HepG2 (cell line): Measurements from ENCODE around the gene LBX2. TPM values are rescaled to one million over a fixed set of nuclear protein-coding genes. Genes with fewer than 3 reads are reported as not detected.

Experiments used
- ATAC-seq: fragments of 200-7000 bp; cut with Tn5 transposase; 3 replicates; pipeline ENCODE4 v1.9.1; 2020; ENCODE audit warnings: mild to moderate bottlenecking, moderate library complexity
- BruUV-seq: library from RNA; stranded (reverse); fragments of 400-500 nt; replicated peaks from 2 replicates; lab custom pipeline; 2021; lab: Mats Ljungman, UMichigan
- CTCF ChIA-PET: fragments of 300-600 bp; formaldehyde crosslinking; extraction: SDS; loops from one replicate; lab custom pipeline; 2021; ENCODE audit warnings: low total read pairs, inconsistent platforms, low intra/inter-chr PET ratio; lab: Yijun Ruan, JAX
- POLR2A ChIA-PET: fragments of 350-600 bp; sonication (Branson Sonifier 250); formaldehyde crosslinking; loops from one replicate; lab custom pipeline; 2020; ENCODE audit warnings: antibody characterized with exemption, inconsistent platforms; lab: Yijun Ruan, JAX
- DNase-seq: peaks from one replicate; pipeline ENCODE4 v3.0.0-alpha.2; 2015; ENCODE audit warnings: low spot score
- FAIRE-seq: peaks from 3 replicates; lab custom pipeline; 2011; peaks lifted over from hg19 to GRCh38; lab: Jason Lieb, UNC
- H2AFZ ChIP-seq: one replicate; pipeline ENCODE4 v1.6.1; 2011; ENCODE audit warnings: low read length, inconsistent platforms
- H3K27ac ChIP-seq: fragments of 300-600 bp; 3 replicates; pipeline ENCODE4 v1.8.0; 2011; ENCODE audit warnings: mixed run types, mild to moderate bottlenecking, mixed read lengths, low read length, inconsistent platforms; ENCODE audit not compliant: insufficient read depth; ENCODE audit errors: extremely low read length
- H3K27me3 ChIP-seq, 2 experiments: fragments of 200-600 bp in 1 of 2; 2 replicates in 1 of 2; 3 replicates in 1 of 2; pipeline versions ENCODE4 v1.6.0 to v1.8.0; 2011; ENCODE audit warnings: low read length in 2 of 2, mild to moderate bottlenecking in 2 of 2, moderate library complexity in 2 of 2, inconsistent platforms in 1 of 2; ENCODE audit not compliant: insufficient read depth in 2 of 2, control insufficient read depth in 1 of 2
- H3K36me3 ChIP-seq, 2 experiments: fragments of 200-600 bp in 1 of 2; replicated peaks in 1 of 2; 2 replicates in 1 of 2; 3 replicates in 1 of 2; pipeline versions ENCODE4 v1.5.1 to v1.8.0; 2011; ENCODE audit warnings: low read length in 2 of 2, inconsistent platforms in 1 of 2; ENCODE audit not compliant: insufficient read depth in 2 of 2, control insufficient read depth in 1 of 2
- H3K4me1 ChIP-seq: 2 replicates; pipeline ENCODE4 v1.5.1; 2012; ENCODE audit warnings: low read length, inconsistent platforms; ENCODE audit not compliant: insufficient read depth
- H3K4me2 ChIP-seq: 2 replicates; pipeline ENCODE4 v1.6.0; 2011; ENCODE audit warnings: low read depth, low read length, inconsistent platforms
- H3K4me3 ChIP-seq, 3 experiments: fragments of 200-600 bp in 1 of 3; sonication (generic), shearing (Covaris generic) in 1 of 3; replicated peaks in 1 of 3; 2 replicates each; pipeline ENCODE4 v1.5.1; 2011 to 2016; ENCODE audit warnings: low read length in 3 of 3, inconsistent platforms in 2 of 3, low read depth in 2 of 3, mild to moderate bottlenecking in 2 of 3, control low read depth in 1 of 3, mixed read lengths in 1 of 3; ENCODE audit not compliant: insufficient read depth in 1 of 3
- H3K79me2 ChIP-seq: one replicate; pipeline ENCODE4 v1.6.1; 2011; ENCODE audit warnings: low read length, inconsistent platforms; ENCODE audit not compliant: insufficient read depth
- H3K9ac ChIP-seq: 2 replicates; pipeline ENCODE4 v1.6.0; 2011; ENCODE audit warnings: mild to moderate bottlenecking, low read depth, low read length, inconsistent platforms; ENCODE audit not compliant: insufficient read depth
- H3K9me3 ChIP-seq: 2 replicates; pipeline ENCODE4 v1.5.1; 2012; ENCODE audit warnings: mild to moderate bottlenecking, low read length
- H4K20me1 ChIP-seq: 2 replicates; pipeline ENCODE4 v1.6.0; 2011; ENCODE audit warnings: inconsistent platforms, mild to moderate bottlenecking, low read length, moderate library complexity; ENCODE audit not compliant: insufficient read depth
- CBX1 ChIP-seq: IDR thresholded peaks from one replicate; pipeline ENCODE4 v1.6.1; 2016; ENCODE audit warnings: antibody characterized with exemption, low read depth
- EZH2 ChIP-seq: conservative IDR thresholded peaks from 2 replicates; pipeline ENCODE4 v1.6.1; 2012; ENCODE audit warnings: mild to moderate bottlenecking, low read depth, low read length, moderate library complexity
- NFYB ChIP-seq: sonication (generic); formaldehyde crosslinking; IDR thresholded peaks from 2 replicates; pipeline ENCODE4 v1.4.0; 2020; ENCODE audit warnings: missing genetic modification reagents
- ONECUT2 ChIP-seq: sonication (generic); formaldehyde crosslinking; IDR thresholded peaks from 2 replicates; pipeline ENCODE4 v1.4.0; 2020; ENCODE audit warnings: missing genetic modification reagents
- RAD21 ChIP-seq: fragments of 450-650 bp; formaldehyde crosslinking; IDR thresholded peaks from 2 replicates; pipeline ENCODE4 v1.5.0; 2020; ENCODE audit warnings: mild to moderate bottlenecking
- RFX3 ChIP-seq: IDR thresholded peaks from 2 replicates; pipeline ENCODE4 v1.6.1; 2016; ENCODE audit warnings: missing biosample characterization, missing genetic modification reagents
- TEAD3 ChIP-seq: optimal IDR thresholded peaks from 2 replicates; pipeline ENCODE3; 2016; ENCODE audit warnings: borderline replicate concordance
- ZKSCAN8 ChIP-seq: IDR thresholded peaks from 2 replicates; pipeline ENCODE4 v1.6.1; 2016; ENCODE audit warnings: borderline replicate concordance, missing genetic modification reagents, missing compliant biosample characterization
- ZNF563 ChIP-seq: sonication (generic); formaldehyde crosslinking; IDR thresholded peaks from 2 replicates; pipeline ENCODE4 v1.8.0; 2022; ENCODE audit warnings: mild to moderate bottlenecking, moderate library complexity, missing genetic modification reagents
- ZNF737 ChIP-seq: sonication (generic); formaldehyde crosslinking; IDR thresholded peaks from 2 replicates; pipeline ENCODE4 v1.5.0; 2020; ENCODE audit warnings: missing genetic modification reagents, mild to moderate bottlenecking, borderline replicate concordance
- WGBS: methylation state at CpG from one replicate; pipeline ENCODE4 v1.1.6; 2017; ENCODE audit warnings: low lambda C conversion rate; 5-methylcytosine and 5-hydroxymethylcytosine counted together
- in situ Hi-C: cut with HindIII; loops from 2 replicates; pipeline ENCODE4 v1.10.0; 2017; ENCODE audit warnings: low pct_unique_long_range_greater_than_20kb; ENCODE audit not compliant: extremely low pct_ligation_motif_present
- intact Hi-C: fragments of 100-400 bp; cut with micrococcal nuclease; formaldehyde crosslinking; loops from one replicate; pipeline ENCODE4 v1.10.0; 2022; ENCODE audit not compliant: unreplicated experiment
- polyA plus RNA-seq, 8 experiments: library from polyadenylated mRNA; depleted of rRNA in 3 of 8; stranded (reverse) in 7 of 8; unstranded in 1 of 8; fragments of >200 nt; fragmentation: Illumina TruSeq in 4 of 8; extraction: Trizol in 4 of 8; gene quantifications; 2 replicates each; pipeline versions ENCODE4 v1.2.1 to v1.2.3, GENCODE V29; 2011 to 2016; ENCODE audit warnings: low read depth in 4 of 8, missing spikeins in 1 of 8, mixed read lengths in 1 of 8; ENCODE audit not compliant: insufficient read depth in 1 of 8
- total RNA-seq, 5 experiments: library from RNA; depleted of rRNA; stranded (reverse); fragments of >200 nt; fragmentation: Illumina TruSeq; extraction: Trizol; gene quantifications; 2 replicates each; pipeline ENCODE4 v1.2.3, GENCODE V29; 2016; ENCODE audit warnings: low read depth in 1 of 5
- TF ChIP-seq, protein P1 (sequence below): sonication (generic); formaldehyde crosslinking; IDR thresholded peaks from 2 replicates; pipeline ENCODE4 v1.8.0; 2022; ENCODE audit warnings: mild to moderate bottlenecking, missing genetic modification reagents, moderate library complexity
- TF ChIP-seq, protein P2 (sequence below): sonication (generic); formaldehyde crosslinking; conservative IDR thresholded peaks from 2 replicates; pipeline ENCODE4 v1.8.0; 2022; ENCODE audit warnings: low read depth, missing genetic modification reagents
- TF ChIP-seq, protein P3 (sequence below): sonication (generic); formaldehyde crosslinking; IDR thresholded peaks from 2 replicates; pipeline ENCODE4 v1.8.0; 2022; ENCODE audit warnings: missing genetic modification reagents, low read depth, mild to moderate bottlenecking, borderline replicate concordance
- TF ChIP-seq, protein P4 (sequence below): sonication (generic); formaldehyde crosslinking; IDR thresholded peaks from 2 replicates; pipeline ENCODE4 v1.5.1; 2020; ENCODE audit warnings: missing genetic modification reagents, mild to moderate bottlenecking, borderline replicate concordance

The LBX2 gene
- total and polyA plus RNA-seq, 2 of the 13 experiments (the other 11 are each of a cell fraction or from before 2014, with no cell fraction given), result 6.4 to 8.1 TPM

DNA sequence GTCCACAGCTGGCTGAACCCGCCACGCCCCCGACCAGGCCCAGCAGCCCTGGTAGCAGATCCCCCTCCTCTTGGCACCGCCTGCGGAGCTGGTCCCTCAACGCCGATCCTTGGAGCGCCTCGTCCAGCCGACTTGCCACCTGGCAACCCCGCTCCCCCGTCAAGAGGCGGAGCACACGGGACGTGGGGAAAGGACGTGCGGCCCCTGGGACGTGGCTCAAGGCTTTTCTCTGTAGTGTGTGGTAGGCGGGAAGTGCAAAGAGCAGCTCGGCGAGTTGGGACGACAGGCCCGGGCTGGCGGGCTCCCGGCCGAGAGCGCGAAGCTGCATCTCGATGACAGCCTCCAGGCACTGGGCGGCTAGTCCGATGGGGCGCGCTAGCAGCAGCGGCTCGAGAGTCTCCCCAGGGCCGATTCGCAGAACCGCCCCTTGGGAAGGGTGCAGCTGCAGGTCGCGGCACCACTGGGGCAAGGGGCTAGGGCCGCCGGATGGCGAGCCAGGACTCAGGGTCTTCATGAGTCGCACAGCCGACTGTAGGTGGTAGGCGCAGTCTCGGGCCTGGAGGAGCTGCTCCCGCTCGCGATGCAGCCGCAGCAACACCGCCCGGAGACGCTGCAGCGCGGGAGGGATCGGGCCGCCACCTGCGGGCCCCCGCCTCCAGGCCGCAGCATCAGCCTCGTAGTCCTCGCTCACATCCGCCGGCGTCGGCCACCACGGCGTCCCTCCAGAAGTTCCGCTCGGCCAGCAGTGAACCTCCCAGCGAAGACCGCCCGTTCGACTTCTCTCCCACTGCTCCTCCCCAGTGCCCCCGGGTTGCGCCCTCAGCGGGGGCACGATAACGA lies 17.2 kb downstream of the LBX2 start (continued):
- TF ChIP-seq RFX3 (no peak), CBX1 (no peak)
- TF ChIP-seq, all 625 proteins: peak for 212

DNA sequence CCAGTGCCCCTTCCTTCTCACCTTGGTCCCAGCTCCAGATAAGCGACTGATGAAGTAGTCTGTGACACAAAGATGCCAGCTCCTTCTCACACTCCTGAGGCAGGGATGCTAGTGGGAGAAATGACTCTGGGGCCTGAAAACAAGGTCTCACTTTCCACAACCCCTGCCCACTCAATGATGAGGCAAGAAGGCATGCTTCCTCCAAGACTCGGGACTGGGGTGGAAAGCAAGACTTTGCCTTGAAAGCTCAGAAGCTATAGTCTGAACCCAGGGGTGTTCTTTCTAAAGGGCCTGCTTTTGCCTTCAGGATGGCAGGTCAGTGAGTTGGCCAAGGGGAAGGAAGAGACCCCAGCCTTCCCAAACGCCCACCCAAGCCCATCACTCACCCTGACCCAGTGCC lies 18.0 kb downstream of the LBX2 start:
- Histone ChIP-seq H4K20me1 (no peaks in the 10 kb centered on the region), H3K4me2 (peak overlapping the region; percentile 78), H3K9me3 (no peaks in the 10 kb centered on the region), H3K4me1 (peaks cover 71% of the 10 kb centered on the region), H3K79me2 (peaks cover 51% of the 10 kb centered on the region), H3K27ac (peak overlapping the region; percentile 89), H3K27me3 (no peaks in the 10 kb centered on the region; a peak in 1 of 5 replicates), H2AFZ (no peak overlapping the region), H3K9ac (peak overlapping the region; percentile 91), H3K36me3 (peaks cover 2 to 11% of the 10 kb centered on the region in 2 experiments; a peak in 4 of 5 replicates), H3K4me3 (peak overlapping the region; percentile 82 to 87 (median 83))
- no TSS peak for BruUV-seq
- intact Hi-C loops, result no loop called here
- ATAC-seq (no peak), FAIRE-seq (no peak), DNase-seq (no peak)
- 21% methylated on average over 3 of the region's 3 CpGs for WGBS
- ChIA-PET CTCF (no interaction called here), POLR2A (interaction anchor here (0.7 to 20.6 kb wide), 18 partner anchors 8 to 51 kb away, joined by 3 to 795 read pairs (median 13); partner anchors contain the start of genes AUP1, DQX1, HTRA2 and INO80B)
- in situ Hi-C loops, result loop anchor here (5.0 kb wide), 1 partner anchor 101 kb away; no protein-coding TSS in a partner anchor
- TF ChIP-seq ZNF563 (peak; percentile 38; the same call in 1 of the 2 replicates), NFYB (no peak), RAD21 (CRISPR knock-in tag) (no peak), EZH2 (no peak), TEAD3 (CRISPR knock-in tag) (peak; percentile 9), ZNF737 (CRISPR knock-in tag) (0 out of 2 replicates have a peak, but pooled peaks have one; percentile 66), ONECUT2 (CRISPR knock-in tag) (no peak), ZKSCAN8 (CRISPR knock-in tag) (no peak)
- TF ChIP-seq, protein P1, sequence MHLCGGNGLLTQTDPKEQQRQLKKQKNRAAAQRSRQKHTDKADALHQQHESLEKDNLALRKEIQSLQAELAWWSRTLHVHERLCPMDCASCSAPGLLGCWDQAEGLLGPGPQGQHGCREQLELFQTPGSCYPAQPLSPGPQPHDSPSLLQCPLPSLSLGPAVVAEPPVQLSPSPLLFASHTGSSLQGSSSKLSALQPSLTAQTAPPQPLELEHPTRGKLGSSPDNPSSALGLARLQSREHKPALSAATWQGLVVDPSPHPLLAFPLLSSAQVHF (CRISPR knock-in tag), result no peak
- TF ChIP-seq, protein P2, sequence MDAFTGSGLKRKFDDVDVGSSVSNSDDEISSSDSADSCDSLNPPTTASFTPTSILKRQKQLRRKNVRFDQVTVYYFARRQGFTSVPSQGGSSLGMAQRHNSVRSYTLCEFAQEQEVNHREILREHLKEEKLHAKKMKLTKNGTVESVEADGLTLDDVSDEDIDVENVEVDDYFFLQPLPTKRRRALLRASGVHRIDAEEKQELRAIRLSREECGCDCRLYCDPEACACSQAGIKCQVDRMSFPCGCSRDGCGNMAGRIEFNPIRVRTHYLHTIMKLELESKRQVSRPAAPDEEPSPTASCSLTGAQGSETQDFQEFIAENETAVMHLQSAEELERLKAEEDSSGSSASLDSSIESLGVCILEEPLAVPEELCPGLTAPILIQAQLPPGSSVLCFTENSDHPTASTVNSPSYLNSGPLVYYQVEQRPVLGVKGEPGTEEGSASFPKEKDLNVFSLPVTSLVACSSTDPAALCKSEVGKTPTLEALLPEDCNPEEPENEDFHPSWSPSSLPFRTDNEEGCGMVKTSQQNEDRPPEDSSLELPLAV, result no peak
- TF ChIP-seq, protein P3, sequence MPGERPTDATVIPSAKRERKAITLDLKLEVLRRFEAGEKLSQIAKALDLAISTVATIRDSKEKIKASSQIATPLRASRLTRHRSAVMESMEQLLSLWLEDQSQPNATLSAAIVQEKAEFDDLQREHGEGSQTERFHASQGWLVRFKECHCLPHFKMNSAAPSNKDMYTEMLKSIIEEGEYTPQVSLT (CRISPR knock-in tag), result no peak
- TF ChIP-seq, protein P4, sequence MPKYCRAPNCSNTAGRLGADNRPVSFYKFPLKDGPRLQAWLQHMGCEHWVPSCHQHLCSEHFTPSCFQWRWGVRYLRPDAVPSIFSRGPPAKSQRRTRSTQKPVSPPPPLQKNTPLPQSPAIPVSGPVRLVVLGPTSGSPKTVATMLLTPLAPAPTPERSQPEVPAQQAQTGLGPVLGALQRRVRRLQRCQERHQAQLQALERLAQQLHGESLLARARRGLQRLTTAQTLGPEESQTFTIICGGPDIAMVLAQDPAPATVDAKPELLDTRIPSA, result no peak
